Pons (tissue), 1 donor: Measurements from ENCODE around the gene DHRS7.

ENCODE experiments used
- DNase-seq: peaks from one replicate; pipeline ENCODE4 v3.0.0-alpha.2; 2016; ENCODE audit warnings: low spot score

Gene DHRS7

DNA sequence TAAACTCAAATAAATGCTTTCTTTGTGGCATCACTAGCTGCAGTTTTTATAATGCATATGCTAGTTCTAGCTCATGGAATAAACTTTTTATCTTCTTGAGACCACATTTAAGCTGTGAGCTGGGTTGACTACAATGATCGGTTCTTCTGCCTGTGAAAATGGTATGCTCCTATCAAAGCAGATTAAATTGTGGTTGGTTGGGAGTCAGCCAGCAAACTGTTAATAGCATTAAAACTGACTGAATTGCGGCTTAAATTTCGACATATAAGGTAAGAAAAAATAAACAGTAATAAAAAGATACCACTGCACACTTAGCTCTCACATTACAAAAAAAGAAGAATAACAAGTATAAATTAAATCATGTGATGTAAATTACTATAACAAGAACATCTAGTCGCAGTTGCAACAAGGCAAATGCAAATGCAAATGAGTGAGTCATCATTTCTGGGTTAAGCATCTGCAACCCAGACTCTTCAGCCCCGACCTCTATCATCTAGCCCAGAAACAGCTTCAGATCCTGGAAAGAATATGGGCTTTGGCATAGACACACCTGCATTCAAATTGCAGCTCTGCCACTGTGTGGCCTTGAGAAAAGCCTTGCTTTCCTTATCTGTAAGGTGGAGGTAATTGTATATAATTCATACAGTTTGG, 19.8 kb upstream of the DHRS7 start:
- no peak for DNase-seq

DNA sequence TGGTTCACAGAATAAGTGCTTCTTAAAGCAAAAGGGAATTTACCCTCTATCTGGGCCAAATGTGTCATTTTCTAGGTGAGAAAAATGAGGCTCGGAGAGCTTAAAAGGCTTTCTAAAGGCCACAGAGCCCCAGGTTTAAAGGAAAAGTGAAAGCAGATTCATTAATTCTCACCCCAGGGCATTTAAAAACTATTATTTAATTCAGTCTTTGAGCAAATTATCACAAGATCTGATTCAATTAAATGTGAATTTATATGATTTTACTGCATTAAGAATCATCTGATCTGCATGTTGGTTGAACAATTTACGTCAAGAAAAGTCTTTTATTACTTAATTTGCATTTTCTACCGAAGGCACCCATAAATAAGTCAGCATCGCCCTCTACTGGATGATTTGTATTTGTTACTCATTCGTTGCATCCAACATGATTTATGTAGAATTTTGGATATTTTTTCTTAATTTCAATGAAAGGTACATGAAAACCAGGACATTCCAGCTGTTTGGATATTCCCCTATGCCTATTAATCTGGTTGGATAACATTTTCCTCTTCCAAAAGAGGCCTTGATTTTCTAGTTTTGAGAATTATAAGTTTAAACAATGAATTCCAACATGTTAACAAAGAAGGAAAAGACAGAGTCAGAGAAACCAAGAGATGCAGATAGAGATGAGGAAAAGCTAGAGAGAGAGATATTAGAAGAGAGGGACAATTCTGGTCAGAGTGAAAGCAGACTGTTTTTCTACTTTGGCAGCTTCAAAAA, 19.1 kb upstream of the DHRS7 start:
- DNase-seq = peak; percentile 92

DNA sequence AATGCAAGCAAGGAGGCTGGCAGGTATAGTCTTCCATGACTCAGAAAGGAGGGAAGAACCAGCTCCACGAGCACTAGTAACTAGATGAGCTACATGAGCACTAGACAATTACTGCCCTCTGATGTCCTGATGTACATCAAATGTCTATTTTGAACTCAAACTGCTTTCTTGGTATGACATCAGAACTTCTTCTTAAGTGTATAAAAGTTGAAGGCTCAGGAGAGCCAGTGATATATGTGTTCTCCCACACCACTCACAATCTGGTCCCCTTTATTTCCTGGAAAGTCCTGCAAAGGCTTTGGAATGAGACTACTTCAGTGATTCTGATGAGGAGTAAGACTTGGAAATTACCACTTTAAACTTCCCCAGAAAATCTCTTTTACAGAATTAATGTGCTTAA, 18.5 kb upstream of the DHRS7 start:
- DNase-seq = peak; percentile 43

DNA sequence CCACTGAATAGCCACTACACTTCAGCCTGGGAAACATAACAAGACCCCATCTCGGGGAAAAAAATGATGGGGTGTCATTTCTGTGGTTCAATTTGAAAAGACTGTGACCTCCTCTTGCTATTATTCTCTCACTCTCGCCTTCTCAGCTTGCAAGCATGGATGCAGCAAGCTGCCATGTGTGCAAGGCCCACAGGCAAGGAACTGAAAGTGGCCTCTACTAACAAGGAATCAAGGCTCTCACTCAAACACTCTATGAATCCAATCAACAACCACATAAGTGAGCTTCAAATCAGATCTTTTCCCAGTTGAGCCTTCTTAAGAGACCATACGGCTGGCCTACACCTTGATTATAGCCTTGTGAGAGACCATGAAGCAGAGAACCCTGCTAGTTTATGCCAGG, 17.9 kb upstream of the DHRS7 start:
- DNase-seq = no peak

DNA sequence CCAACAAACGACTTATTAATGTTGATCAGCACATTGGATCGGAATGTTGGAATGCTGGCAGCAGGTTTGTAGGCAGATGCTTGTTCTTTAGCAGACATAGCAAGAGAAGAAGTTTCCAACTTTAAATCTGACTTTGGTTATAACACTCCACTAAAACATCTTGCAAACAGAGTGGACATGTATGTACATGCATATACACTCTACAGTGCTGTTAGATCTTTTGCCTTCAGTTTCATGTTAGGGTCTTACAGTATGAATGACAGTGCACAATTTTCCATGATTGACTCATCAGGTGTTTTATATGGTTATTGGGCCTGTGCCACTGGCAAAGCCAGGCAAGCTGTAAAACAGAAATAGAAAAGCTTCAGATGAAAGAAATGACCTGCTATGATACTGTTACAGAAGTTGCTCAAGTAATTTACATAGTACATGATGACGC, 14.3 kb upstream of the DHRS7 start:
- DNase-seq = no peak

DNA sequence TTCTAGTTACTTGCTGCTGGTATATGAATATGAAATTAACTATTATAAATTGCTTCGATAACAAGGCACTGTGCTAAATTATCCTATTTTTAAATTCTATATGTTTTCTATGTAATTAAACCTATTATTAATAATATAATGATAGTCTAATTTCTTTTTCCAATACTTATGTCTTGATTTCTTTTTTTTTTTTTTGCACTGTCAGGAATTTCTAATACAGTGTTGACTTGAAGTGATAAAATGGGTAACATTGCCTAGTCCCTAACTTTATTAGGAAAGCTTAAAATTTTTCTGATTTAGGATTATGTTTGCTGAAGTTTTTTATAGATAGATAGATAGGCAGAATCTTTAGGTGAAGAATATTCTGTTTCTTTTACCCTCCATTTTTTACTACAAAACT, 13.6 kb upstream of the DHRS7 start:
- DNase-seq = no peak

DNA sequence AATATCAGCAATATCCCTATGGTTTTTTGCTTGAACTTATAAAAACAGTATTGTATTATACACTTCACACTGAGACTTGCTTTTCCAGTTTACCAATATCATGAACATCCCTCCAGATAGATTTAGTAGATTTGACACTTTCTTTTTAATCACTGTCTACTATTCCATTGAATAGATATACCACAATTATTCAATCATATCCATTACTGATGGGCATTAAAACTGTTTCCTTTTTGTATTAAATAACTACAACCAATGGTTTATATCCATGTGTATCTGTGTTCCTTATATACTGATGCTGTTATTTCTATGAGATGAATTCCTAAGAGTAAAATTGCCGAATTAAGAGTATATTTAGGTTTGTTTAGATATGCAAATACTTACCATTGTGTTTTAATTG, 13.0 kb upstream of the DHRS7 start:
- DNase-seq = no peak

DNA sequence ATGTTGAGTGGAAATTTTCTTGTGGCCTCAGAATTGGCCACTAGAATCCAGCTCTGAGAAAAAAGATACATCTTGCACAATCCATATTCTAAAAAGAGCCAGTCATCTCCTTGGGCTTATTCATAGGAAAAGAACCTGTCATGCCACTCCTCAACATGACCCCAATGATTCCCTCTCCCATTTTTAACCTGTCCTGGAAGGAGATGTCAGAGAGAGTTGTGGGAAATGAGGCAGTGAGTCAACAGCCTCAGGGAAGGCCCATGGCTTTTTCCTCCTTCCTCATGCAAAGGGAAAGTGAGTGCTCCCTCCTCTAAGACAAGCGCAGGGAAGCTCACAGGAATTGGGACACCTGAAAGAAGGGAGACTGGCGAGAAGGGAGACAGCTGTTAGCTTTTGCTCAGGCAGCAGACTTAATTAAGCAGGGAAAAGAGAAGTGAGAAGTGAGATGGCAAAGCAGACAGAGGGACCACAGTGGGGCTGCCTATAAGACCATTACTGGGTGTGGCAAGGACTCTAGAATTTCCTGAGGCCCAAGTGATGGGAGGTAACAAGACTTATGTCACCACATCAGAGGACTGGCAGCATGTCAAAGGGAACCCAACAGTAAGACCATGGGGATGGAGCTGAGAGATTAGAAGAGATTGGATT, 10.2 kb upstream of the DHRS7 start:
- DNase-seq = no peak

DNA sequence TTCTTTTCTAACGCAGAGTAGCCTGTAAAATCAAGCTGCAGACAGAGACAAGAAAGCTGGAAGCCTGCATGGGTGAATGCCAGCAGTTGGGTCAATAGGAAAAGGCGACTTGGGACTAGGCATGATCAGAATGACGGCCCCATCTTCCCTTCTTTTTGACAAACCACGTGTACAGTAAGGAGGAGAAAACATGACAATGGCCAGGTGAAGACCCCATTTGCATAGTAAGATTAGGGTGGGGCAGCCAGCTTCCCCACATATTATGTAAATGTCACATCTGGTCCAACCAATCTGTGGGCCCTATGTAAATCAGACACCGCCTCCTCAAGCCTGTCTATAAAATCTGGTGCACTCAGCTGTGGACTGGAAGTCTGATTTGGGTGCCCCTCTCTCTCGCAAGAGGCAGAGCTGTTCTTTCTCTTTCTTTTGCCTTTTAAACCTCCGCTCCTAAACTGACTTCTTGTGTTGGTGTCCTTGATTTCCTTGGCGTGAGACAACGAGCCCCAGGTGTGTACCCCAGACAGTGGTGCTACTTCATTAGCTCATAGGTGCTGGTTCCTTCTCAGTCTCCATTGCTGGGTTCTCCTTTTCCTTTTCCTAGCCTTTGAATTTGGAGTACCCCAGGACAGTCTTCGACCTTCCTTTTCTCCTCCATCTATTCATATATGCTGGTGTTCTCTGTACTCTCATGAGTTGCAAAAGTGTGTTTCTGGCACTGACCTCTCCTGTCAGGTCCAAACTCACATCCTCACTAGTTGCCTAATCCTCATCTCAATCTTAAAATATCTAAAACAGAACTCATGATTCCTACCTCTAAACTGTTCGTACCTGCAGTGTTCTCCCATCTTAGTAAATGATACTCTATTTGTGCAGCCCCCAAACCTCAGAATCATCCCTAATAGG, 9.4 kb upstream of the DHRS7 start:
- DNase-seq = no peak

DNA sequence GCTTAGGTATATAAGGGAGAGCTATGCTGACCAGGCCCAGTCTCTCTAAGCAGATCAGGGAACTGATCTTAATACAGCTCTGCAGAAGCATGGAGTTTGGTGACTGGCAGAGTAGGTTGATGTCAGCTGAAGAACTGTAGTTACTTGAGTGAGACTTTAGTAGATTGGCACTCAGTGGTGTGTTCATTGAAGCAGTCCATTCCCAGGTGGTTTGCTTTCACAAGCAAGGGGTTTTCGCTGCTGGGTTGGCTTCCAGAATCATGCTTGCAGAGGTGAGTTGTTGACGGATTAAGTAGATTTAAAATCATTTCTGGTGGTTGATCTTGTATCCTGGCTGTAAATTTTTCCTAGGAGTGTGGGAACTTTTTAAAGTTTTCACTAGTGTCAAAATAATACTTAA, 6.5 kb upstream of the DHRS7 start:
- DNase-seq = no peak

DNA sequence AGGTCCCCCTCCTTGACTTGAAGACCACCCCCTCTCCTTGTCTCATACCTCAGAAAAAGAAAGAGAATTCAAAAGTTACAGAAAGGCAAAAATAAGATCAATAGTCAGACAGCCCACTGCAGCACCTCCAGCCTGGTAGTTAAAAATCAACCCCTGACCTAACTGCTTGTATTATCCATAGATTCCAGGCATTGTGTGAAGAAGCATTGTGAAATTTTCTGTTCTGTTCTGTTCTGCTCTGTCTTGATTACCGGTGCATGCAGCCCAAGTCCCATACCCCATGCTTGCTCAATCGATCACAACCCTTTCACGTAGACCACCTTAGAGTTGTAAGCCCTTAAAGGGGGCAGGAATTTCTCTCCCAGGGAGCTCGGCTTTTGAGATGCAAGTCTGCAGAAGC, 5.8 kb upstream of the DHRS7 start:
- no peak for DNase-seq

DNA sequence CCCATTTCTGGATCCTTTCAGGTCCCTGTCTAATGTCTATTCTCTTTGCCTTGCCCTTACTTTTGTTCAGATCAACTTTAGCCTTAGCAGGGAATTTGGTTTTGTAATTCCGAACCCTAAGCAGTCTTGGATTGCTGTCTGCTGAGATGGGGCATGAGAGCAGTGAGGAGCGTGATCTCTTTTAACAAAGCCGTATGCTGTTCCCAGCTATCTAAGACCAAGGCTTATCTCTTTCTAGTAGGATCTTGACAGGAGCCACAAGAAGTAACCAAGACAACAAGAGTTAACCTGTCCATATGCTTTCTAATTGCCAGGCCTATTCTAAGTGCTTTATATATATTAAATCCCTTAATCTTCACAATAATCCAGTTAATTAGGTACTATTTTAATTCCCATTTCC, 4.5 kb upstream of the DHRS7 start:
- no peak for DNase-seq

DNA sequence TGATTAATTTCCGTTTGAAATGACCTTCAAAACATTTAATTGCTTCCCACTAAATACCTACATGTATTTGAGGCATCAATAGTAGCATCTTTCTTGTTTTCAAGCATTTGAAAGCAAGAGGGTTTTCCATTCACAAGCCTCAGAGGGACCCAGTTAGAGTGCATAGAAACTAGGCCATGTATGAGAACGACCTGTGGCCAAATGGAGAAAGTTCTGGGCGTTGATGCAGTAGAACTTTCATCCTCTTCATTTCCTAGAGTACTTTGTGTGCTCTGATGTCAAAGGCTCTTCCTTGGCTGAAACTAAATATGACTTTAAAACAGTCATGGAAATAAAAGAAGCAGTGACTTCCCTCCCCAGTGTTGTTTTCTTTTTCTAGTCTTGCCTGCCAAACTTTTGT, 944 bp upstream of the DHRS7 start:
- DNase-seq = peak; percentile 43

DNA sequence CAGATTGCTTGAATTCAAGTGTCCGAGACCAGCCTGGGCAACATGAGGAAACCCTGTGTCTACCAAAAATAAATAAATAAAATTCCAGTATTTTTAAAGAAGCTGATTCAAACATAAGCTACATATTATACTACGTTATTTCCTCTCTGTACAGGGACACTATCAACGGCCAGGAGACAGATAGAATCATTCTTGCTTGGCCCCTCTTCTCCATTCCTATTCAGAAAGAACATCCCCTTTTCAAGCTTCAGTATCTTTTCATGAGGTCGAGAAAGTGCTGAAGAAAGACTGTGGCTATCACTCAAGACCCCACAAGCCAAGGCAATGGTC, 314 bp upstream of the DHRS7 start:
- no peak for DNase-seq

DNA sequence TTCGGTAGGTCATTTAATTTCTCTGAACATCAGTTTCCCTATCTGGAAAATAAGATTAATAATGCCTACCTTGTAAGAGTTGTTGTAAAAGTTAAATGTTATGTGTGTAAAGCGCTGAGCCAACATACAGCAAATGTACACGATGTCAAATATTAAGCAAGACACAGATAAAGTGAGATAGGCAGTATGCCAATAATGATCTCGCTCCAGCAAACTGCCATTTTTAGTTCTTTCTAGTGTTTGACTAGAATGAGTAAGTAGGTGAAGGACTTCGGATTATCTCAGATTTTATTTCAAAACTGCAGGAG, 840 bp downstream of the DHRS7 start:
- no peak for DNase-seq

DNA sequence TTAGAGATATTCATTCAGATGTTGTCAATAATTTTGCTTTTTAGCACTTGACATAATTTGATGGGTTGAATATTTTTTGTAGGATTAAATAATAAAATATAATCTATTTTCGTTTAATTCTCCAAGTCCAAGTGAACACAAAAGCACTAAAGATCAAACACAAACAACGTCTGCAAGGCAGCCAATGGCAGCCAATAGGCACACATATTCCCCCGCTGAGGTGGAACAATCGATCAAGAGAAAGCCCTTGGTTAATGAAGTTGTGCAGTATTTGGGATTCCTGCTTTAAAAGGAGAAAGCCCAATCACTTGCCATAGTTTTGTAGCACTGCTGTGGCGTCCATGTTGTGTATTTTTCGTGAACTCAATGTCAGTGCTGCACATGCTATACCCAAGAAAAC, 1.5 kb downstream of the DHRS7 start:
- DNase-seq = peak; percentile 36

DNA sequence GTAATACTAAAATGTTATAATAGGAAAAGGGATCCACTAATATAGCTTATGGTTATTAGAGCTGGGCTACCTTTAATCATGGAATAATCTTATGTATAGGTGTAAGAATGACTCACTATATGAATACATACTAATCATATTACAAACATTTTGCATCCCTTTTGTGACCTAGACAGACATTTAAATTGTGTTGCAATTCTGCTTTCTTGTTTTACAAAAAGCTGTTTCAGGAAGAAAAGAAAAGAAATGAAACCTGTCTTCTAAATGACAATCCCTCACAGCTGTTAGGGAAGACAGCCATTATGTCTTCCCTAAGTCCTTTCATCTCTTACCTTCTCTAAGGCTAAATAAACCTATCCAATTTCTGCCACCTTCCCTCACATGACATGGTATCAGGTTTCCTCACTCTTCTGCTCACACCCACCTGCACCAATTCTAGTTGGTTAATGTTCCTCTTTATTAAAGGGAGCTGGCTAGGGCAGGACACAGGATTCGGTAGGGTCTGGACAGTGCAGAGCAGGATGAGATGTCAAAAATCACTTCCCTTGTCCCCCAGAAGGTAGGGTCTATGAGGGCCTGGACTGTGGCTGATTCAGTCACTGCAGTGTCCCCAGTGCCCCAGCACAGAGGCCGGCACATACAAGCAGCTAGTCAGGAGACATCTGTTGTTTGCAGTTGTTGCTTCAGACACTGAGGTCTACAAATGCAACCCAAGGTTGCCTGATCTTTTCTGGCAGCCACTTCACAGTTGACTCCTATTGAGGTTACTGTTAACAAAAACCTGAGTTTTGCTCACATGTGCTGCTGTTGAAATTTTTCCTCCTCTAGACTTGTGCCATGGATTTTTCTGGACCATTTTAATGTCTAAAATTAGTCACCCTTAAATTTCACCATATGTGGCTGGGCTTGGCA, 3.7 kb downstream of the DHRS7 start:
- DNase-seq = peak; percentile 20

DNA sequence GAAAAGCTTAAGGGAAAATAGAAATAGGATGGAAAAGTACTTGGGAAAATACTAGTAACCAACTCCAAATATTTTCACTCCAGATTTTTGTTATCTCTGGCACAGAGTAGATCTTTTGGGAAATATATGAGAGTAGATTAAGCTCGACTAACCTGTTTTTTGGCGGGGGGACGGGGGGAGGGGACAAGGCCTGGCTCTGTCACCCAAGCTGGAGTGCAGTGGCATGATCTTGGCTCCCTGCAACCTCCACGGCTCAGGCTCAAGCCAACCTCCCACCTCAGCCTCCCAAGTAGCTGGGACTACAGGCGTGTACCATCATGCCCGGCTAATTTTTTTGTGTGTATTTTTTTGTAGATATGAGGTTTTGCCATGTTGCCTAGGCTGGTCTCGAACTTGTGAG, 4.8 kb downstream of the DHRS7 start:
- DNase-seq = no peak

DNA sequence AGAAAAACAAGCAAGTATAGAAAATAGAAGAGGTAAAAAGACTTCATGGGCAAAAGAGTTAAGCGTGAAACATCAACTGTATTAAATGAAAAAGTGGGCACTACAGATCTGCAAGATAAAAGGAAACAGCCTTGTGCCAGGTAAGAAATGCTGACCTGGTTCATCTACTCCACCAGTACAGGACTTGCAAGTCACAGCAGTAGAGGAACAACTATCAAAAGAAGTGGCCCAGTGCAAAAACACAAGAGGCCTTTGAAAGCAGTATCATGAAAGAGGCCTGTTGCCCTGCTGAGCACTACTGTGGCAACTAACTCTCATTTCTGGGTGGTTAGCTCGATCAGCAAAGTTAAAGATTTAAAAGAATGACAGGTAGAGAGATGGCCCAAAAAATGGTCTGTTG, 10.5 kb downstream of the DHRS7 start:
- peak; percentile 52 for DNase-seq

DNA sequence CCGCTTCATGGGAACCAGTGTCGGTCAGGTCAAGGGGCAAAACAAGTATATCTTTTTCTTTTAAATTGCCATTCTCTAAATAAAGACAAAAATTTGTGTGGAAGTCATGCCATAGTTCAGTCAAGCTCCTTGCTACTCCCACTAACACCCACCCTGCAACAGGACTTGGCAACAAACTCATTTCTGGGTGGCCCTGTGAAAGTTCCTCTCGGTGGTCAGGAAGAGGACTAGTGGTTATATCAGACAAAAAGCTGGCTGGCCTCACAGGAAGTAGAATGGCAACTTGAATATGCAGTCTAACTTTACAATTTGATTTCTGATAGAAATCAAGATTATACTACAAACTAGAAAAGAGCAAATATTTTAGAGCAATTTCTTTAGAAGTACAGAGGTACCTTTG, 11.2 kb downstream of the DHRS7 start:
- peak; percentile 29 for DNase-seq

DNA sequence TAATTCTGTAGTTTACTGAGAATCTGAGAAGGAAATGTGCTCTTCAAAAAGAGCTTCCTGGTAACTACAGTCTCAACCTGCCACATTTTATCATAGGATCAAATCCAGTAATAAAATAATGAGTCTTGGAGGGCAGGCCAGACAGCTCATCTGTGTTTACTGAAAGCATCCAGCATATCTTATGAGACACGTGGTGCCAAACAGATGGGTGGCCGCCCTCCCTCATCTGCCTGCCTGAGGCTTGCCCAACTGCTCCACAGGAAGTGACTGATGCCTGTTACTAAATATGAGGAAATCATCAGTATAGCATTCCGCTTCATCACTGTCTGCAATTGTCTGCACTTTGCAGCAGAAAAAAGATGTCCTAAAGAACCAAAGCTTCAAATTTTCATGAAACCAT, 13.5 kb downstream of the DHRS7 start:
- DNase-seq = peak; percentile 75

DNA sequence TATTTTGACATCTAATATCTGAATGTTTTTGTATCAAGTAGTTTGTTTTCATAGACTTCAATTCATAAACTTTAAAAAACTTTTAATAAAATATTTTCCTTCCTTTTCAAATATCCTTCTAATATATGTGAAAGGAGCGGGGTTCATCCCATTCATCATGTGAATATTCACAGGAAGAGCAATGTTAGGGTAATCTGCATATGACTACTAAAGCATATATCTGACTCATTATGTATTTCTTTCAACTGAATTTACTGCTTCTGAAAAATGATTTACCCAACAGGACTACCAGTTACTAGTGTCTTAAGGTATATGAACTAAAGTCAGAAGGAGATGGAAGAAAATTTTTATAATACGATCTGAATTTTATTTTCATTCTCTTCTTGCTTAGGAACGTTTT, 30.5 kb downstream of the DHRS7 start:
- no peak for DNase-seq
